Heart left ventricle (tissue), 16 donors: ENCODE data around the gene SOHLH1. TPM values are rescaled to one million over a fixed set of nuclear protein-coding genes. Genes with fewer than 3 reads are reported as not detected.

Experiments
- ATAC-seq, 4 donors: fragments of 200-7000 bp; cut with Tn5 transposase; one replicate each; pipeline ENCODE4 v1.9.1; 2020 to 2022; ENCODE audit warnings: moderate library complexity in 4 of 4, mild to moderate bottlenecking in 3 of 4, moderate number of reproducible peaks in 1 of 4
- DNase-seq, 5 donors: peaks; one replicate each; pipeline ENCODE4 v3.0.0-alpha.2; 2020
- H3K27ac ChIP-seq, 12 donors: fragments of 200-600 bp; sonication (generic) in 4 of 12; one replicate each; pipeline versions ENCODE4 v1.5.0 to v1.8.0; 2016 to 2022; ENCODE audit warnings: mild to moderate bottlenecking in 2 of 12
- H3K27me3 ChIP-seq, 9 donors: fragments of 200-600 bp; sonication (generic) in 2 of 9; one replicate each; pipeline versions ENCODE4 v1.5.1 to v1.8.0; 2016 to 2022; ENCODE audit warnings: mild to moderate bottlenecking in 3 of 9
- H3K36me3 ChIP-seq, 9 donors: fragments of 200-600 bp; sonication (generic) in 2 of 9; one replicate each; pipeline versions ENCODE4 v1.5.0 to v1.8.0; 2018 to 2022; ENCODE audit warnings: mild to moderate bottlenecking in 2 of 9
- H3K4me1 ChIP-seq, 12 donors: fragments of 200-600 bp; sonication (generic) in 4 of 12; one replicate each; pipeline versions ENCODE4 v1.5.0 to v1.8.0; 2016 to 2022; ENCODE audit warnings: mild to moderate bottlenecking in 3 of 12
- H3K4me3 ChIP-seq, 12 donors: fragments of 200-600 bp; sonication (generic) in 4 of 12; one replicate each; pipeline versions ENCODE4 v1.5.0 to v1.8.0; 2017 to 2022; ENCODE audit warnings: mild to moderate bottlenecking in 9 of 12, moderate library complexity in 4 of 12
- H3K9me3 ChIP-seq, 12 donors: fragments of 200-600 bp; sonication (generic) in 4 of 12; one replicate each; pipeline versions ENCODE4 v1.5.0 to v1.8.0; 2016 to 2022; ENCODE audit warnings: mild to moderate bottlenecking in 1 of 12
- CTCF ChIP-seq, 12 donors: fragments of 200-600 bp; sonication (generic) in 4 of 12; IDR thresholded peaks; one replicate each; pipeline versions ENCODE4 v1.5.0 to v1.8.0; 2018 to 2022; ENCODE audit warnings: antibody characterized with exemption in 12 of 12, mild to moderate bottlenecking in 5 of 12
- POLR2A ChIP-seq, 2 donors: fragments of 450-650 bp; IDR thresholded peaks; one replicate each; pipeline ENCODE4 v1.6.1; 2017; ENCODE audit warnings: antibody characterized with exemption in 2 of 2, mild to moderate bottlenecking in 2 of 2, moderate library complexity in 2 of 2
- WGBS, 4 donors: extraction: QIAGEN DNeasy Blood & Tissue Kit in 2 of 4; methylation state at CpG; one replicate each; pipeline versions ENCODE4 v1.1.5 to v1.1.7; 2013 to 2018; 5-methylcytosine and 5-hydroxymethylcytosine counted together
- intact Hi-C, 10 donors: fragments of 100-400 bp; cut with DNase I; formaldehyde crosslinking; loops; one replicate each; pipeline versions ENCODE4 v1.11.1 to v1.14.2; 2022
- polyA plus RNA-seq, 2 donors: library from polyadenylated mRNA; stranded (reverse); fragments of 200-250 nt; gene quantifications; one replicate each; pipeline ENCODE4 v1.2.3, GENCODE V29; 2013
- total RNA-seq, 9 donors: library from RNA; depleted of rRNA in 2 of 9; stranded (reverse); fragments of >200 nt in 2 of 9; fragmentation: NEBNext Ultra II Directional in 3 of 9; extraction: Animal tissue kit (Norgen Biotek cat#: 25700) in 3 of 9; gene quantifications; one replicate each; pipeline versions ENCODE4 v1.1.0 to v1.2.4, GENCODE V29; 2016 to 2023
- donor health status: ischemic (EF 13 %, LVEDD 7.1; RV severe dilation, severe dysfunction).
- donor health status: healthy with polysubstance abuse.
- donor health status: DM: no; HTN: yes; CAD: no.
- donor health status: DM: no; HTN: no; CAD: no.
- donor health status: ischemic (EF 25% LVEDD 6.9; RV normal size, moderate dysfunction).
- donor health status: ischemic (EF 25% LVEDD 5.7; RV mildly dilated, moderate dysfunction).
- donor health status: healthy.
- donor health status: DM: yes; HTN: yes; CAD: no.
- donor health status: ischemic (EF 35%, LVEDD 5.7; RV mildly dilated, moderate dysfunction).
- donor health status: nonischemic (EF 11% LVEDD 7.7; RV severe dilation, severe dysfunction).
- donor health status: DM: yes; HTN: yes; CAD: no.
- donor health status: PGD.
- donor health status: ischemic (EF 29% LVEDD 5.4; RV normal size, mild dysfunction).
- donor health status: nonischemic (EF 23%, LVEDD 6.1; RV moderate dilation, normal function).

SOHLH1 gene
- total and polyA plus RNA-seq, 11 donors = not detected

- TF ChIP-seq POLR2A (IDR thresholded peaks at IDR 0.05) (no peak), CTCF (IDR thresholded peaks at IDR 0.05) (no peak)
- DNase-seq (no peak), ATAC-seq (no peak)
- intact Hi-C loops = no loop called here
- Histone ChIP-seq H3K27me3 (peaks cover 0 to 15% (median 7%) of the 10 kb centered on the region in 9 donors), H3K4me1 (no peaks in the 10 kb centered on the region), H3K4me3 (no peak overlapping the region), H3K9me3 (peaks cover 0 to 19% (median 4%) of the 10 kb centered on the region in 12 donors), H3K36me3 (no peaks in the 10 kb centered on the region), H3K27ac (no peak overlapping the region)
- 91 to 96% (median 95%) methylated on average over 12 of the region's 12 CpGs for WGBS, 4 donors
These were observed 32.2 kb upstream of the SOHLH1 start for GRCh38 chr9:135731454-135731853.

GRCh38 chr9:135729480-135729879 is 30.2 kb upstream of the SOHLH1 start:
- H3K27me3 ChIP-seq = peaks cover 0 to 16% (median 0%) of the 10 kb centered on the region in 9 donors
- WGBS, 4 donors = 82 to 91% (median 83%) methylated on average over 4 to 13 of the region's 13 CpGs
- intact Hi-C loops = no loop called here
- no peak overlapping the region for H3K4me3 ChIP-seq
- no peaks in the 10 kb centered on the region for H3K36me3 ChIP-seq
- DNase-seq (no peak), ATAC-seq (no peak)
- H3K4me1 ChIP-seq = no peaks in the 10 kb centered on the region
- H3K27ac ChIP-seq = no peak overlapping the region
- TF ChIP-seq CTCF (IDR thresholded peaks at IDR 0.05) (no peak), POLR2A (IDR thresholded peaks at IDR 0.05) (no peak)
- H3K9me3 ChIP-seq = peaks cover 0 to 19% (median 4%) of the 10 kb centered on the region in 12 donors

- 49 to 64% (median 64%) methylated on average over 16 to 18 of the region's 18 CpGs for WGBS, 4 donors
- peaks cover 0 to 19% (median 4%) of the 10 kb centered on the region in 12 donors for H3K9me3 ChIP-seq
- no peak for ATAC-seq
- no peak overlapping the region for H3K27ac ChIP-seq
- intact Hi-C loops = no loop called here
- H3K4me3 ChIP-seq = no peak overlapping the region
- no peaks in the 10 kb centered on the region for H3K36me3 ChIP-seq
- no peaks in the 10 kb centered on the region for H3K4me1 ChIP-seq
- TF ChIP-seq CTCF (IDR thresholded peaks at IDR 0.05) = no peak
- no peak for TF ChIP-seq POLR2A (IDR thresholded peaks at IDR 0.05)
- peaks cover 0 to 16% (median 0%) of the 10 kb centered on the region in 9 donors for H3K27me3 ChIP-seq
- no peak for DNase-seq
These were observed 29.3 kb upstream of the SOHLH1 start for GRCh38 chr9:135728436-135729110.

GRCh38 chr9:135727257-135727875 is 28.1 kb upstream of the SOHLH1 start:
- H3K4me1 ChIP-seq = no peaks in the 10 kb centered on the region
- H3K4me3 ChIP-seq = no peak overlapping the region
- H3K27ac ChIP-seq = no peak overlapping the region
- intact Hi-C loops = no loop called here
- DNase-seq (no peak), ATAC-seq (no peak)
- peaks cover 0 to 16% (median 0%) of the 10 kb centered on the region in 9 donors for H3K27me3 ChIP-seq
- H3K36me3 ChIP-seq = no peaks in the 10 kb centered on the region
- peaks cover 0 to 19% (median 4%) of the 10 kb centered on the region in 12 donors for H3K9me3 ChIP-seq
- no peak for TF ChIP-seq CTCF (IDR thresholded peaks at IDR 0.05)
- TF ChIP-seq POLR2A (IDR thresholded peaks at IDR 0.05) = no peak
- WGBS, 4 donors = 53 to 61% (median 56%) methylated on average over 11 of the region's 11 CpGs
